NB4 (cell line): ENCODE measurements around the gene KLK15.

Experiments used
- DNase-seq: peaks from one replicate; pipeline ENCODE4 v3.0.0; 2010; ENCODE audit warnings: low read depth
- H3K4me3 ChIP-seq: one replicate; pipeline ENCODE4 v1.5.1; 2011; ENCODE audit warnings: mild to moderate bottlenecking, low read depth, low read length, moderate library complexity
- MYC ChIP-seq: IDR thresholded peaks from 2 replicates; pipeline ENCODE4 v1.6.1; 2011; ENCODE audit warnings: low read depth, low read length
- POLR2A ChIP-seq: IDR thresholded peaks from 2 replicates; pipeline ENCODE4 v1.6.1; 2011; ENCODE audit warnings: mild to moderate bottlenecking; ENCODE audit not compliant: insufficient read length; ENCODE audit errors: extremely low read depth
- TF ChIP-seq, protein P1 (sequence below): IDR thresholded peaks from one replicate; pipeline ENCODE4 v1.5.1; 2012; ENCODE audit warnings: low read depth, low read length
- TF ChIP-seq, protein P2 (sequence below): IDR thresholded peaks from 2 replicates; pipeline ENCODE4 v1.6.1; 2011; ENCODE audit warnings: low read depth, low read length

The KLK15 gene

DNA sequence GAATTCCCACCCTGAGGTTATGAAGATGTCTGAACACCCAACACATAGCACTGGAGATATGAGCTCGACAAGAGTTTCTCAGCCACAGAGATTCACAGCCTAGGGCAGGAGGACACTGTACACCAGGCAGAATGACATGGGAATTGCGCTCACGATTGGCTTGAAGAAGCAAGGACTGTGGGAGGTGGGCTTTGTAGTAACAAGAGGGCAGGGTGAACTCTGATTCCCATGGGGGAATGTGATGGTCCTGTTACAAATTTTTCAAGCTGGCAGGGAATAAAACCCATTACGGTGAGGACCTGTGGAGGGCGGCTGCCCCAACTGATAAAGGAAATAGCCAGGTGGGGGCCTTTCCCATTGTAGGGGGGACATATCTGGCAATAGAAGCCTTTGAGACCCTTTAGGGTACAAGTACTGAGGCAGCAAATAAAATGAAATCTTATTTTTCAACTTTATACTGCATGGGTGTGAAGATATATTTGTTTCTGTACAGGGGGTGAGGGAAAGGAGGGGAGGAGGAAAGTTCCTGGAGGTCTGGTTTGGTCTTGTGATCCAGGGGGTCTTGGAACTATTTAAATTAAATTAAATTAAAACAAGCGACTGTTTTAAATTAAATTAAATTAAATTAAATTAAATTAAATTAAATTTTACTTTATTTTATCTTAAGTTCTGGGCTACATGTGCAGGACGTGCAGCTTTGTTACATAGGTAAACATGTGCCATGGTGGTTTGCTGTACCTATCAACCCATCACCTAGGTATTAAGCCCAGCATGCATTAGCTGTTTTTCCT, 28.3 kb upstream of the KLK15 start:
- TF ChIP-seq POLR2A (no peak), MYC (no peak)
- TF ChIP-seq, protein P1, sequence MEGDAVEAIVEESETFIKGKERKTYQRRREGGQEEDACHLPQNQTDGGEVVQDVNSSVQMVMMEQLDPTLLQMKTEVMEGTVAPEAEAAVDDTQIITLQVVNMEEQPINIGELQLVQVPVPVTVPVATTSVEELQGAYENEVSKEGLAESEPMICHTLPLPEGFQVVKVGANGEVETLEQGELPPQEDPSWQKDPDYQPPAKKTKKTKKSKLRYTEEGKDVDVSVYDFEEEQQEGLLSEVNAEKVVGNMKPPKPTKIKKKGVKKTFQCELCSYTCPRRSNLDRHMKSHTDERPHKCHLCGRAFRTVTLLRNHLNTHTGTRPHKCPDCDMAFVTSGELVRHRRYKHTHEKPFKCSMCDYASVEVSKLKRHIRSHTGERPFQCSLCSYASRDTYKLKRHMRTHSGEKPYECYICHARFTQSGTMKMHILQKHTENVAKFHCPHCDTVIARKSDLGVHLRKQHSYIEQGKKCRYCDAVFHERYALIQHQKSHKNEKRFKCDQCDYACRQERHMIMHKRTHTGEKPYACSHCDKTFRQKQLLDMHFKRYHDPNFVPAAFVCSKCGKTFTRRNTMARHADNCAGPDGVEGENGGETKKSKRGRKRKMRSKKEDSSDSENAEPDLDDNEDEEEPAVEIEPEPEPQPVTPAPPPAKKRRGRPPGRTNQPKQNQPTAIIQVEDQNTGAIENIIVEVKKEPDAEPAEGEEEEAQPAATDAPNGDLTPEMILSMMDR, result no peak
- TF ChIP-seq, protein P2, sequence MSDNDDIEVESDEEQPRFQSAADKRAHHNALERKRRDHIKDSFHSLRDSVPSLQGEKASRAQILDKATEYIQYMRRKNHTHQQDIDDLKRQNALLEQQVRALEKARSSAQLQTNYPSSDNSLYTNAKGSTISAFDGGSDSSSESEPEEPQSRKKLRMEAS, result no peak
- no peak for DNase-seq
- no peak overlapping the region for H3K4me3 ChIP-seq

DNA sequence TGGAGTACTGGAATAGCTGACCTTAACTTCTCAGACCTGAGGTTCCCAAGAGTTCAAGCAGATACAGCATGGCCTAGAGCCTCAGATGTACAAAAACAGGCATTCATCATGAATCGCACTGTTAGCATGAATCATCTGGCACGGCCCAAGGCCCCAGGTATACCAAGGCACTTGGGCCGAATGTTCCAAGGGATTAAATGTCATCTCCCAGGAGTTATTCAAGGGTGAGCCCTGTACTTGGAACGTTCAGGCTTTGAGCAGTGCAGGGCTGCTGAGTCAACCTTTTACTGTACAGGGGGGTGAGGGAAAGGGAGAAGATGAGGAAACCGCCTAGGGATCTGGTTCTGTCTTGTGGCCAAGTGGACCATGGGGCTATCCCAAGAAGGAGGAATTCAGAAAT, 27.6 kb upstream of the KLK15 start:
- no peak for TF ChIP-seq MYC
- TF ChIP-seq POLR2A, result no peak
- TF ChIP-seq, protein P1, result no peak
- TF ChIP-seq, protein P2, result no peak
- H3K4me3 ChIP-seq, result no peak overlapping the region
- DNase-seq, result no peak

DNA sequence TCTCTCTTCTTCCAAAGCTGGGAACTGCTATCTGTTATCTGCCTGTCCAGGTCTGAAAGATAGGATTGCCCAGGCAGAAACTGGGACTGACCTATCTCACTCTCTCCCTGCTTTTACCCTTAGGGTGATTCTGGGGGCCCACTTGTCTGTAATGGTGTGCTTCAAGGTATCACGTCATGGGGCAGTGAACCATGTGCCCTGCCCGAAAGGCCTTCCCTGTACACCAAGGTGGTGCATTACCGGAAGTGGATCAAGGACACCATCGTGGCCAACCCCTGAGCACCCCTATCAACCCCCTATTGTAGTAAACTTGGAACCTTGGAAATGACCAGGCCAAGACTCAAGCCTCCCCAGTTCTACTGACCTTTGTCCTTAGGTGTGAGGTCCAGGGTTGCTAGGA, 26.5 kb upstream of the KLK15 start:
- DNase-seq, result no peak
- no peak overlapping the region for H3K4me3 ChIP-seq
- TF ChIP-seq, protein P1, result no peak
- TF ChIP-seq POLR2A (no peak), MYC (no peak)
- TF ChIP-seq, protein P2, result no peak

DNA sequence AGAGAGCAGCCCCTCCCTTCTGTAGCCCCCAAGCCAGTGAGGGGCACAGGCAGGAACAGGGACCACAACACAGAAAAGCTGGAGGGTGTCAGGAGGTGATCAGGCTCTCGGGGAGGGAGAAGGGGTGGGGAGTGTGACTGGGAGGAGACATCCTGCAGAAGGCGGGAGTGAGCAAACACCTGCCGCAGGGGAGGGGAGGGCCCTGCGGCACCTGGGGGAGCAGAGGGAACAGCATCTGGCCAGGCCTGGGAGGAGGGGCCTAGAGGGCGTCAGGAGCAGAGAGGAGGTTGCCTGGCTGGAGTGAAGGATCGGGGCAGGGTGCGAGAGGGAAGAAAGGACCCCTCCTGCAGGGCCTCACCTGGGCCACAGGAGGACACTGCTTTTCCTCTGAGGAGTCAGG, 25.5 kb upstream of the KLK15 start:
- TF ChIP-seq MYC, result no peak
- TF ChIP-seq, protein P1, result no peak
- TF ChIP-seq, protein P2, result no peak
- TF ChIP-seq POLR2A, result no peak
- no peak overlapping the region for H3K4me3 ChIP-seq
- no peak for DNase-seq

DNA sequence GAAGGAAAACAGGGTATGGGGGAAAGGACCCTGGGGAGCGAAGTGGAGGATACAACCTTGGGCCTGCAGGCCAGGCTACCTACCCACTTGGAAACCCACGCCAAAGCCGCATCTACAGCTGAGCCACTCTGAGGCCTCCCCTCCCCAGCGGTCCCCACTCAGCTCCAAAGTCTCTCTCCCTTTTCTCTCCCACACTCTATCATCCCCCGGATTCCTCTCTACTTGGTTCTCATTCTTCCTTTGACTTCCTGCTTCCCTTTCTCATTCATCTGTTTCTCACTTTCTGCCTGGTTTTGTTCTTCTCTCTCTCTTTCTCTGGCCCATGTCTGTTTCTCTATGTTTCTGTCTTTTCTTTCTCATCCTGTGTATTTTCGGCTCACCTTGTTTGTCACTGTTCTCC, 24.0 kb upstream of the KLK15 start:
- TF ChIP-seq, protein P2, result no peak
- TF ChIP-seq, protein P1, result no peak
- TF ChIP-seq MYC (no peak), POLR2A (no peak)
- DNase-seq, result no peak
- no peak overlapping the region for H3K4me3 ChIP-seq
